GM18499 (cell line): Measurements from ENCODE around the gene CACNG4.

Experiments
- ATAC-seq: cut with Tn5 transposase; IDR thresholded peaks from one replicate; pipeline ENCODE4 v1.9.1; 2021; ENCODE audit warnings: moderate number of reproducible peaks; ENCODE audit not compliant: insufficient read depth, unreplicated experiment

Gene CACNG4

DNA sequence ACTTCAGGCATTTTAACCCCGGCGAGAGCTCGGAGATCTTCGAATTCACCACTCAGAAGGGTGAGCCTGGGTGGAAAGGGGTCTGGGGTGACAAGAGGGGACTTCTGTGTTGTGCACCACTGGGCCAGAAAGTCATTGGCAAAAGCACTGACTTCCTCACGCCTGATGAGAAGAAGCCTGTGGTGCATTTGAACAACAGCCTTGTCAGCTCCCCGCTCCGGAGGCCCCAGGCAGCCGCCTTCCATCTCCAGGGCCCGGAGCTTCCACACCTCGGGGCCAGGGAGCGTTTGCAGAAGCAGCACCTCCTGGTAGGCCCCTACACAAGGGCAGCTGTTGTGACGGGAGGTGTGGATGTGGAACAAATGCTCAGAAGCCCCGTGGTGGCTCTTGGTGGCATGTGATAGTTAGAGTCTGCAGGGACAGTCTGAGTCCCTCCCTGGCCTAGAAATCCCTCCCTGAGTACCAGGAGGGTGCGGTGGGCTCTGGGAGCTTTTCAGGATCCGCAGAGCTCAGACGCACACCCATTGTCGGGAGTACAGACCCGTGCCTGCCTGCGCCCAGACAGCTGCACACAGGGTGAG, 89.6 kb downstream of the CACNG4 start:
- ATAC-seq = no peak

GRCh38 chr17:67054608-67055007, 90.1 kb downstream of the CACNG4 start:
- ATAC-seq = no peak

DNA sequence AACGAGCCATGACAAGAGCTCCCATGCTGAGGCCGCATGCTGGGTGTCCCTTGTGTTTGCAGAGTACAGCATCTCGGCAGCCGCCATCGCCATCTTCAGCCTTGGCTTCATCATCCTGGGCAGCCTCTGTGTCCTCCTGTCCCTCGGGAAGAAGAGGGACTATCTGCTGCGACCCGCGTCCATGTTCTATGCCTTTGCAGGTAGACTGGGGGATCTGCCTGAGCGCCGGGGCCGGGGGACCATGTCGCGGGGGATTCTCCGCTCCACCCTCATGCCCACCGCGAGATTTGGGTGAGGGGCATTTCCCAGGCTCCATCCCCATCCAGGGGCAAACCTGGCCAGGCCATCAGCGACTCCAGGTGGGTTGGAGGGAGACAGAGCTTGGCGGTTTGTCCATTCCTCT, 90.5 kb downstream of the CACNG4 start:
- no peak for ATAC-seq

DNA sequence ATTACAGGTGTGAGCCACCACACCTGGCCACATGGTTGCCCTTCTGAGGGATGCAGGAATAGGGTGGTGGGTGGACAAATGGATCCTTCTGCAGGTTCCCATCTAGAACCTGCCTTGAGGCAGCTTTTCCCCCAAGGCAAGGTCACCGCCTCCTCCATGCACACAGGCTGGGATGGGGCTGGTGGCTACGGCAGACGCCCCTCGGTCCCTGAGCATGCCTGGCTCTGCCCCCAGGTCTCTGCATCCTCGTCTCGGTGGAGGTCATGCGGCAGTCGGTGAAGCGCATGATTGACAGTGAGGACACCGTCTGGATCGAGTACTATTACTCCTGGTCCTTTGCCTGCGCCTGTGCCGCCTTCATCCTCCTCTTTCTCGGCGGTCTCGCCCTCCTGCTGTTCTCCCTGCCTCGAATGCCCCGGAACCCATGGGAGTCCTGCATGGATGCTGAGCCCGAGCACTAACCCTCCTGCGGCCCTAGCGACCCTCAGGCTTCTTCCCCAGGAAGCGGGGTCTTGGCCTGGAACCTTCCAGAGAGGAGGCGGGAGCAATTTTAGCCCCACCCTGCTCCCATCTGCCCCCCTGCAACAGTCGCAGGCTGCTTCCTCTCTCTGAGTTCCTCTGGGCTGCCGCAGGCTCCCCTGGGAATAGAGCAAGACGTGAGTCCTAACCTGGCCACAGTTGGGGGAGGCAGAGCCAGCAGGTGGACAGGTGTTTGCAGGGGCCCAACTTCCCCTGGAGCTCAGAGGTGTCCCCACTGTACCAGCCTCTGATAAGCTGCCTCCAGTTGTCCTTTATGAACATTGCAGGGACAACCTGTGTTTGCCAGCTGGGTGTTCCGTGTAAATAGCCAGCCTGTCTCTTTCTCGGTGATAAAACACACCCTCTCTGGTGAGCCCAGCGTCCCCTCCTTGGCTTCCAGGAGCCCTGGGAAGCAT, 91.6 kb downstream of the CACNG4 start:
- ATAC-seq = no peak

DNA sequence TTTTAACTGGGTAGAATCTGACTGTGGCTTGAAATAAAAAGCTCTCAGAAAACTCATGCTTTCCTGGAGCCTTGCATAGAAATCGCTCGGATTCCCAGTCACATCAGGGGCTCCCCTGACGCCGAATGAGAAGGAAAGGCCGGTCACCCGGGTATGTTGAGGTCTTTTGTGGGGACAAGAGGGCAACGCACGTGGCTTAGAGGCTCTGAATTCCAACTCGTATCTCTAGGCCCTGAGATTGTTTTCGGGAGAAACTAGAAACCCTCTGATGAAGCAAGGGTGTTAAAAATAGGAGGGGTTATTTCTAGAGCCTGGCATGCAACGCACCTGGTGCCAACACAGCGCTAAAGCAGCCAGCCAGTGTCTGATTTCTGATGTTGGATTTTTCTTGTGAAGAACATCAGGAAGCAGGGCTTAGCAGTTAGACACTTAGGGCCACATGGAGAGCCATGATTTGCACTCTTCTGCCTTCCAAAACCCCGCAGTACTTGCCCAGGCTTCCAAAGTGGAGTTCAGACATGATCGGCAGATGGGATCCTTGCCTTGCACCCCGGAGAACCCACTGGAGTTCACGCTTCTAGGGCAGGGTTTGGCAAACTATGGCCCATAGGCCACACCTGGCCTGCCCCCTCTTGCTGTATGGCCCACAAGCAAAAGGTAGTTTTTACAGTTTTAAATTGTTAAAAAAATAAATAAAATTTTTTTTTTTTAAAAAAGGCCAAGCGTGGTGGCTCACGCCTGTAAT, 92.4 kb downstream of the CACNG4 start:
- no peak for ATAC-seq

DNA sequence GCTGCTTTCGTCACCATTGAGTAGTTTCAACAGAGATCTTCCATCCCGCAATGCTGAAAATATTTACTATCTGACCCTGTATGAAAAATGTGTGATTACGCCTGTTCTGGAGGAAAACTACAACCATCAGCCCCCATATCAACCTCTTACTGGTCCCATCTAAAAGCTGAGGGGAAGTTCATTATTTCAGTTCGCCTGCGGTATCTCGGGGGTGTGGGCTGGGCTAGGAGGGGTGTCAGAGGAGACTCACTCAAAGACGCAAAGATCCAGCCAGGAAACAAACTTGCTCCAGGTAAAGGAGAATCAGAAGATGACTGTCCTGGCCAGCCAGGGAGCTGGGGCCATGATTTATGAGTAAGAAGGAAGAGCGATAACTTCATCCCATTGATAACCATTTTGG, 93.5 kb downstream of the CACNG4 start:
- no peak for ATAC-seq

- no peak for ATAC-seq
These were observed 94.9 kb downstream of the CACNG4 start for GRCh38 chr17:67059372-67059771.

DNA sequence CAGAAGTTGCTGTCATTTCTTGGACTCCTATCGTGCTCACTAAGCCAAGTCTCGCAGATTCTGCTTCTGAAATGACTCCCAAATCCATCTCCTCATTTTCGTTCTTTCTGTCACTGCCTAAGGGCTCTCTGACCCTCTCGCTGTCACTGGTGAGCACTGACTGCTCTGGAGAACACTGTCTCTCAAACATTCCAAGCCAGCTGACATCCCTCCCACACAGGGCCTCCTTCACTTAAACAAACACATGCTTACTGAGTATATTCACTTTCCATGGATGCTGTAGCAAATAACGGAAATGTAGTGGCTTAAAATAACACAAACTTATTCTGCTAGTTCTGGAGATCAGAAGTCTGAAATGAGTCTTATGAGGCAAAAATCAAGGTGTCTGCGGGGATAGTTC, 98.6 kb downstream of the CACNG4 start:
- no peak for ATAC-seq

DNA sequence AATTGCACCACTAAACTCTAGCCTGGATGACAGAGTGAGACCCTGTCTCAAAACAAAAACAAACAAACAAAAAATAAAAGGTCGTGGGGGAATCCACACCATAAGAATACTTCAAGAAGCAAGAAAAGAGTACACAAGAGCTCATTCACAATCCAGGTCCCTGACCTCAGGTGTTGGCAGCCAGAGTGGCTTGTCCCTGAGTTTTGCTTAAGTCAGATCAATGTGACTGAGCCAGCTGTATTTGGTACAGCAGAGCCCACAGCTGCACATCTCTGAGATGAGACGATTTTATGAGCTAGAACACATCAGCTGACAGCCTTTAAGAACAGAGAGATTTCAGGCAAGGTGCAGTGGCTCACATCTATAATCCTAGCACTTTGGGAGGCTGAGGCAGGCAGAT, 102.2 kb downstream of the CACNG4 start:
- no peak for ATAC-seq

DNA sequence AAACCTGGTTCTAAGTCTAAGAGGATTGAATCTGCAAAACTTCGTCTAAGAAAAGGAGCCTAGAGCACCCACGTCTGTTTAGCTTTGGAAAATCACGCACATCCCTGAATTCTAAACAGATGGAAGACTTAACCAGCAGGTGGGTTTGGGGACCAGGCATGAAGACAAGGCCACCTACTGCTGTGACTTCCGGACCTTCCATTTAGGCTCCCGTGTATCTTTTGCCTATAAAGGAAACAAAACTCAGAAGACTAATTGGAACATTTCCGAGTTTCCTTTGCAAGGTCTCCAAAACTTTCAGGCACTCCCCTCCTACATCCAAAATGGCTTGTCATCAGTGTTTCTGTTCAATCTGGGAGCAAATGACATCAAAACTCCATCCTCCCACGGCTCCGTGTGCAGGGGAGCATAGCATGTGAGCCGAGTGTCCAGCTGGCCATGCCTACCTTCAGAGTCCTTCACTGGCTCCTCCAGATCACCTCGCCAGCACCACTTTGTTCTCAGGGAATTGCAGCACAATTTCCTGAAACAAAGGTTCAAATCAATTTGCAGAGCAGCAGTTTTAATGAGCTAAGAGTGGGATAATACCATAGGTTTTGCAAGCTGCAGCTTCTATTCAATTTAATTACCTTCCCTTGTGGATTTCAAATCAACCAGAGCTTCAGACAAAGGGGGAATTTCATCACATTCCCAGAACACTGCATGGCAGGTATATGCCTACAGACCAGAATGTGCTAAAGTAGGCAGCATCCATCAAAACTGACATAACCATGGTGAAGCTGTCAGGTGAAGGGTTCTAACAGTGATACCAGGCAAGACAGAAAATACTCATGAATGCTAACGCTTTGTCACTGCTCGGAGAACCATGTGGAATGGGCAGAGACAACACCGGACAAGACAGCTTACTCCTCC, 103.3 kb downstream of the CACNG4 start:
- no peak for ATAC-seq

DNA sequence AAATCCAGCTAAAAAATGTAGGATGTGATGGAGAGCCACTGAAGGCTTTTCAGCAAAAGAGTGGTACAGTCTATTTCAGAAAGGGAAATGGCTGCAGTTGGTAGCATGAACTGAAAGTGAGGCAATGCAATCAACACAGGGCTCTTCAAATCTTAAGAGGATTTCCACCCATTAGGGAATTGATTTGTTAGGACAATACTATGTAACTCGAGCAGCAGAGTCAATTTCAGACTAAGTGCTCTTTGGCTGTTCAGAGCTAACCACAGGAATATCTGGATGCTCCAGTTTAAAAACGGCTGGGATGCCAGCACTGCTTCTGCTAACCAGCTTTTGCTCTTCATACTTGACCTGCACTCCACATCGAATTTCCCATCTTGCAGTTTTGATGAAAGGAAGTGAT, 104.5 kb downstream of the CACNG4 start:
- ATAC-seq = no peak

- ATAC-seq = no peak
These were observed 105.2 kb downstream of the CACNG4 start for GRCh38 chr17:67069603-67070136.

DNA sequence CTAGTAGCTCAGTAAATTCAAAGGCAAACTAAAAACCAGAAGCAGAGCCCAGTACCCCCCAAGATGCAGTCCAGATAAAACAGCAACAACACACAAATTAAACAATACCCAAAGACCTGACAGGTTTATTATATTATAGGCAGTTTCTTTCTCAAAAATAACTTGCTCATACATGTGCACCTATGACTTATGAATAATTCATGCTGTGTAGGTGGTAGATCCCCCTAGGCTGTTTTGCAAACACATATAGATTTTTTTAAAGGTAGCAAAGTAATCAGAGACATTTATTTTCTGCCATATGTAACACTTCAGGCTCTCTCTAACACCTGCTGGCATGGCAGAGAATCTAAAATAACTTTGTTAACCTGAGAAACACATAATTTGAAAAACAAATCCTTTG, 107.1 kb downstream of the CACNG4 start:
- ATAC-seq = no peak

- ATAC-seq = no peak
These were observed 108.4 kb downstream of the CACNG4 start for GRCh38 chr17:67072885-67073284.

DNA sequence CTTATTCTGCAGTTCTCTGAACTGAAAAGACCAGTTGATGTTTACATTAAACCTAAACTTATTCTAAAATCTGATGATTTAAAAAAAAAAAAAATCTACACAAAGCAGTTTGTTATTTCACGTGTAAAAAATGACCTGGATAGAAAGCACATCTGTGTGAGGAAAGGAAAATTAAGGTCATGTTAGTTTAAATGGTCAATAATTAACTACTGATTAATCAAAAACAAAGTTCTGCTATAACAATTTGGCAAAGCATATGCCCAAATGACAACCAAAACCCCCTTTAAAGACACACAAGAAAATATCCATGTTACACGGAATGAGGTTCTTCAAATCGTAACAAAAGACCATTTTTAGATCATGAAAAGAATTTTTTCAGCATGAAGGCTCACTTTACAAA, 110.3 kb downstream of the CACNG4 start:
- no peak for ATAC-seq

DNA sequence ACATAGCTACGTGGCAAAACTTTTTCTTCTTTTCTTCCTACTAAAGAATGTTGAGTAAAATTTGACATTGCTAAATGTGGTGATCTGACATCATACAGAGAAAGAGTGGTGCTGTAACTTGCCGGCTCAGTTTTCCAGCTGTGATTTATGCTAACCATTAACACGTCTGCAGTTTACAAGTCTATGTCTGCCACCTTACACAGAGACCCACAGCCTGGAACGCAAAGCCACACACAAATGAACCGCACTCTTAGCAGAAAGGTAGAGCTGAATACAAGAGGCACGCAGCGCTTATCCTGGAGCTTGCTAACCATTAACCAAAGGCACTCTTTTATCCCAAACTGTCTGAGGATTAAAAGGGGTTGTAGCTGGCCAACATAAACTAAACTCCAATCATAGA, 111.8 kb downstream of the CACNG4 start:
- ATAC-seq = no peak

DNA sequence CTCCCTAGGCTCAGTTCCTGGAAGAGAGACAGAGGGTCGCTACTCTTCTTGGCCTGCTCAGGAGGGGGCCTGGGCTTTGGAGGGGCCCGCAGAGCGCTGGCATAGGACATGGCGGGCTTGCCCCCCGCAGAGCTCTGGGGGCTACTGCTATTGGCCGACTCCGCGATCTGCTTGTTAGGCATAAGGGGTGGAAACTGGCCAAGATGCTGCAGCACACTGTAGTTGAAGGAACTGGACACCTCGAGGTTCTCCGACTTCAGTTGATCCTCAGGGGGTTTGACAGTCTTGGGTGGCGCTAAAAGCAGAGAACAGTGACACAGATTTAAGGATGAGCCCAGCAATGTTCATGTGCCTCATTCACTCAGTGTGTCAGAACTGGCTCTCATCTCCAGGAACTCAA, 113.8 kb downstream of the CACNG4 start:
- no peak for ATAC-seq

DNA sequence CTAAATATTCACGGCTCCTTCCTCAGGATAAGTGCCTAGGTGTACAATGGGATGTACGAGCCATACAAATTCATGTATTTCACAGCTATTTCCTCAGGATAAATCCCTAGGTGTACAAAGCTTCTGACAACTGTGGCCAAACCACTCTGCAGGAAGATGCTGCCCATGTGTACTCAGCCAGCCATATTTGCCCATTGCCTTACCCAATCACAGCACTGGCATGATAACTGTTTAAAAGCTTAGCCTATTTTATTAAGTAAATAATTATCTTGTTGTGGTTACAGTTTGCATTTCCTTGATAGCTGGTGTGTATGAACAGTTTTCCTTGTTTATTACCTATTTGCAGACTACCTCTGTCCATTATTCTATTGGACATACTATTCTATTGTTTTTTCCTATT, 115.0 kb downstream of the CACNG4 start:
- ATAC-seq = no peak

- no peak for ATAC-seq
These were observed 116.3 kb downstream of the CACNG4 start for GRCh38 chr17:67080804-67081203.

DNA sequence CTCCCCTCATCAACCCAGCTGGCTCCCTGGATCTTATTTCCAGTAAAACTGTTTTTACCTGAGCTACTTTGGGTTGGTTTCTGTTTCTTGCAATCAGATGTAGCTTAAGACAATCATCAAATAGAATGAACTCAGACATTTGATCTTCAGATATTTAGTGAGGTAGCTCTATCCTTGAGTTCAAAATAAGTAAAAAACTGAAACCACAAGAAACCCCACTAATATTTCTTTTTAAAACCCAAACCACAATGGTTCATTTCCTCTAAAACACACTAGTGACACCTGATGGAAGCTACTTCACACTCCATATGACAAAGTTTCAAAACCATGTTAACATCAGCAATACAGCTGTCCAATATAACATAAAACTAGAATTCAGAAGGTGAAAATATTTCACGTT, 117.6 kb downstream of the CACNG4 start:
- peak; percentile 74 for ATAC-seq
